Activated CD4-positive, alpha-beta memory T cell treated with anti-CD3 and anti-CD28 coated beads for 36 hours (primary cell): ENCODE measurements around the gene PCARE. TPM values are rescaled to one million over a fixed set of nuclear protein-coding genes. Genes with fewer than 3 reads are reported as not detected.

Experiments used
- CTCF ChIA-PET: fragments of 350-600 bp; sonication (Branson Sonifier 250); formaldehyde crosslinking; loops from one replicate; lab custom pipeline; 2021; ENCODE audit warnings: antibody characterized with exemption, inconsistent platforms; lab: Charles Lee
- POLR2A ChIA-PET: fragments of 350-600 bp; sonication (Branson Sonifier 250); formaldehyde crosslinking; loops from one replicate; lab custom pipeline; 2021; ENCODE audit warnings: antibody characterized with exemption; lab: Charles Lee
- DNase-seq: peaks from one replicate; pipeline ENCODE4 v3.0.0-alpha.2; 2020
- H3K27ac Mint-ChIP-seq: one replicate; pipeline ENCODE4 v1.8.0; 2021; ENCODE audit warnings: mixed read lengths
- H3K27me3 Mint-ChIP-seq: one replicate; pipeline ENCODE4 v1.8.0; 2021; ENCODE audit warnings: mixed read lengths
- H3K36me3 Mint-ChIP-seq: one replicate; pipeline ENCODE4 v1.8.0; 2021; ENCODE audit warnings: mixed read lengths
- H3K4me1 Mint-ChIP-seq: one replicate; pipeline ENCODE4 v1.8.0; 2021; ENCODE audit warnings: low read depth, mixed read lengths
- H3K4me3 Mint-ChIP-seq: one replicate; pipeline ENCODE4 v1.8.0; 2021; ENCODE audit warnings: mild to moderate bottlenecking, mixed read lengths
- H3K9me3 Mint-ChIP-seq: one replicate; pipeline ENCODE4 v1.8.0; 2021; ENCODE audit warnings: mixed read lengths
- intact Hi-C: fragments of 100-400 bp; cut with micrococcal nuclease; formaldehyde crosslinking; loops from one replicate; pipeline ENCODE4 v1.15.1; 2023
- total RNA-seq, 2 experiments: library from RNA; stranded (reverse); gene quantifications; one replicate each; pipeline ENCODE4 v1.2.3, GENCODE V29; 2021

The PCARE gene
- total RNA-seq, 2 experiments from 2014 or later = not detected

DNA sequence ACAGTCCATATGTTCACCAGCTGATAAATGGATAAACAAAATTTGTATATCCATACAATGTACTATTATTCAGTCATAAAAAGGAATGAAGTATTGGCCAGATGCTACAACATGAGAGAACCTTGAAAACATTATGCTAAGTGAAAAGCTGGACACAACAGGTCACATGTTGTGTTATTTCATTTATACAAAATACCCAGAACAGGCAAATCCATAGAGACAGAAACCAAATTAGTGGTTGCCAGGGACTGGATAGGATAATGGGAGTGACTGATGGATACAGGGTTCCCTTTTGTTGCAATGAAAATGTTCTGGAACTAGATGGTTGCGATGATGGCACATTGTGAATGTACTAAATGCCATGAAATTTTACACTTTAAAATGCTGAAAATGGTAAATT is 10.2 kb upstream of the PCARE start:
- Mint-ChIP-seq H3K4me3 (no peak overlapping the region), H3K9me3 (peaks cover 7% of the 10 kb centered on the region), H3K27ac (no peak overlapping the region), H3K27me3 (peaks cover 3% of the 10 kb centered on the region), H3K4me1 (no peaks in the 10 kb centered on the region), H3K36me3 (peaks cover 2% of the 10 kb centered on the region)
- intact Hi-C loops = no loop called here
- no peak for DNase-seq
- ChIA-PET CTCF (no interaction called here), POLR2A (no interaction called here)

DNA sequence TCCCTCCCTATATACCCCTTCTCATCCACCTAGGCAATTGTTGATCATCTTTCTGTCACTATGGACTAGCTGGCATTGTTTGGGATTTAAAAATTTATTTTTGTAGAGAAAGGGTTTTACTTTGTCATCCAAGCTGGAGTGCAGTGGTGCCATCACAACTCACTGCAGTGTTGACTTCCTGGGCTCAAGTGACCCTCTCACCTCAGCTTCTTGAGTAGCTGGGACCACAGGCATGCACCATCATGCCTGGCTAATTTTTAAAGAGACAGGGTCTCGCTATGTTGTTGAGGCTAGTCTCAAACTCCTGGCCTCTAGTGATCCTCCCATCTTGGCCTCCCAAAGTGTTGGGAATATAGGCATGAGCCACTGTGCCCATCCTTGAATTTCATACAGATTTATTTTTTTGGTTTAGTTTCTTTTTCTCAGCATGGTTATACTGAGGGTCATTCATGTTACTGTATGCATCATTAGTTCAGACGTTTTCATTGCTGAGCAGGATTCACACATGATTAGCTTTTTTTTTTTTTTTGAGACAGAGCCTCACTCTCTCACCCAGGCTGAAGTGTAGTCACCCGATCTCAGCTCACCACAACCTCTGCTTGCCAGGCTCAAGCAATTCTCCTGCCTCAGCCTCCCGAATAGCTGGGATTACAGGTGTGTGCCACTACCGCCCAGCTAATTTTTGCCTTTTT is 8.6 kb upstream of the PCARE start:
- Mint-ChIP-seq H3K4me3 (no peak overlapping the region), H3K4me1 (no peaks in the 10 kb centered on the region), H3K27ac (no peak overlapping the region), H3K36me3 (peaks cover 2% of the 10 kb centered on the region), H3K27me3 (peaks cover under 1% of the 10 kb centered on the region), H3K9me3 (peaks cover 11% of the 10 kb centered on the region)
- intact Hi-C loops = no loop called here
- ChIA-PET CTCF (interaction anchor here (0.7 kb wide), 1 partner anchor 1348 kb away, joined by 5 read pairs; no protein-coding TSS in a partner anchor), POLR2A (no interaction called here)
- DNase-seq = no peak

DNA sequence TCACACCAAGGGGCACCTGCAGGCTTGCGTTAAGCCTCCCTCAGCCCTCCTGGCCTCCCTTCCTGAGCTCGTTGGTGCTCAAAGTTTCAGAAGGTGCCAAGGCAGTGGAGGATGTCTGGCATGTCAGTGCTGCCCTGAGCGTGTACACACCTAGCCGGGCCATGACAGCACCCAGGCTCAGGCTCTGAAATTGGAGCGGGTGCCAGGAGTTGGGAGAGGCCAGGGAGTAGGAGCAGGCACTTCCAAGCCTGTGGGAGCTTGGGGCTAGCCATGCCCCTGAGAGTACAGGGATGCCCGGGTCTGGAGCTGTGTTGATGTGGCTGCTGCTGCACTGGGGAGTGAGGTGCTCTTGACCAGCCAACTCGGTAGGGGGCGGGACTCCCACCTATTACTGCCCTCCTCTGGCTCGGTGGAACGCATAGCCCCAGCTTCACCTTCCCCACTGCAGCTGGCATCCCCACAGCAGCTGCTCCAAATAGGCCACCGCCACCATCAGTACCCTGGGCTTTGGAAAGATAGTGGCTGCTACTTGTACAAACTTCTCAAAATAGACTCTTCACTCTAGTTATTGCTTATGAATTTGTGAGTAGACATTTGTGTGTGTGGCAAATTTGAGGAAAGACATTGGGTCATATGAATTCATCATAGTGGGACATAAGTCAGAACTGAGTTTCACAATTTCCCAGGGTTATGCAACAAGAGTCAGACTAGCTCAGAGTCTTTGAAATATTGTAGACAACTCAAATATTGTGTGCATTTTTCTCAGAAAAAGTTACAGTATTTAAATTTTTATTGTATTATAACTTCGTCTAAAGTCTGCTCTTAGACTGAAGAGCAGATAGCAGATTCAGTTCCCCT is 6.8 kb upstream of the PCARE start:
- CTCF ChIA-PET = no interaction called here
- peaks cover 16% of the 10 kb centered on the region for H3K9me3 Mint-ChIP-seq
- no peak overlapping the region for H3K4me3 Mint-ChIP-seq
- intact Hi-C loops = no loop called here
- no peaks in the 10 kb centered on the region for H3K27me3 Mint-ChIP-seq
- POLR2A ChIA-PET = no interaction called here
- DNase-seq = no peak
- no peaks in the 10 kb centered on the region for H3K4me1 Mint-ChIP-seq
- H3K27ac Mint-ChIP-seq = no peak overlapping the region
- H3K36me3 Mint-ChIP-seq = peaks cover 2% of the 10 kb centered on the region

DNA sequence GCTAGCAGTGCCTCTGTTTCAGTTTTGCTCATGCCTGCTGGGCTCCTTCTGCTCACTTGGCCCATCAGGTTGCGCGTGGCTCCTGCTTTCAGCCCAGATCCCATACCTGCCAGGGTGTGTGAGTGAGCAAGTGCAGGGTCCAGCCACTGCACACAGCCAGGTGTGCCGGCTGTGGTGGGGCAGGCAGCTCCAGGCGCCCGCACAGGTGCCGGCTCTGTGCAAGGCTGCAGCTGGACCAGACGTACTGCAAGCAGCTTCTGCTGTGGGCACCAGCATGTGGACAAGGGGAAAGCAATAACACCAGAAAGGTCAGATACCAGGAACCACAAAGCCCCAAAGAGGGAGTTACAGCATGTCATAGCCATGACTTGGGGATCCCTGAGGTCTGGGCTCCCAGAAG is 5.6 kb upstream of the PCARE start:
- ChIA-PET POLR2A (no interaction called here), CTCF (no interaction called here)
- Mint-ChIP-seq H3K4me1 (no peaks in the 10 kb centered on the region), H3K4me3 (no peak overlapping the region), H3K27me3 (no peaks in the 10 kb centered on the region), H3K27ac (no peak overlapping the region), H3K36me3 (peaks cover 2% of the 10 kb centered on the region), H3K9me3 (peaks cover 16% of the 10 kb centered on the region)
- intact Hi-C loops = no loop called here
- DNase-seq = no peak

DNA sequence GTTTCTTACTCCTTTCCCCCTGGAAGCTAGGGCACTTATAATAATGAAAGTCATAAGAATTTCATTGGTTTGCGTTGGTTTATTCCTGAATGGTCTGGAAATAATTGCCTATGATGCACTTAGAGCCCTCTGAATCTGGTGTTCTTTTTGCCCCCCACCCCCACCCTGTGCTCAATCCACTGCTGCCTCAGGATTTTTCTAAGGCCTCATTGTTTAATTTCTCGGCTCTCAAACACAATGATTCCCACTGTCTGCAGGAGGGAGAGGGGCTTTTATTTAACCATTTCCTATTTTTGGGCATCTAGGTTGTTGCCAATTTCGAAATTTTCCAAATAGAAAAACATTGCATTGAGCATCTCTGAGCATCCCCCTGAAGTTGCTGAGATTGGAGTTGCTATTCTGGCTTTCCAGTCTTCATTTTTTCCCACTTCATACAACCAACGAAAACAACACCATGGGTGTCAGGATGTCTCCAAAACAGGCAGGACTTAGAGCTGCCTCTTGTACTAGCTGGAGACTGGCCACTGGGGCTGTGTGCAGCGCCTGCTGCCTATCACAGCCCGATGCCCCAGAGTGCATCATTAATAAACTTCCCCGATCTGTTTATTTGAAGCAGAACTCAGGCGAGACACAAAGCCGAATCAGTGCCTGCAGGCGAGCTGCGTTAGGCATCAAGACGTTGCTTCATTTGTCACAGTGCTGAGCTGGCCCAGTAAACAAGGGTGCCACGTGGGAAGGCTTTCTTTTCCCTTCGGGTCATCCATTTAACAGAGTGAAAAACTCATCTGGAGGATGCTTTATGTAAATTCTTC is 1.8 kb upstream of the PCARE start:
- H3K27me3 Mint-ChIP-seq = no peaks in the 10 kb centered on the region
- CTCF ChIA-PET = no interaction called here
- H3K27ac Mint-ChIP-seq = no peak overlapping the region
- no peak overlapping the region for H3K4me3 Mint-ChIP-seq
- H3K36me3 Mint-ChIP-seq = no peaks in the 10 kb centered on the region
- POLR2A ChIA-PET = no interaction called here
- peaks cover 16% of the 10 kb centered on the region for H3K9me3 Mint-ChIP-seq
- no peak for DNase-seq
- intact Hi-C loops = no loop called here
- H3K4me1 Mint-ChIP-seq = no peaks in the 10 kb centered on the region

DNA sequence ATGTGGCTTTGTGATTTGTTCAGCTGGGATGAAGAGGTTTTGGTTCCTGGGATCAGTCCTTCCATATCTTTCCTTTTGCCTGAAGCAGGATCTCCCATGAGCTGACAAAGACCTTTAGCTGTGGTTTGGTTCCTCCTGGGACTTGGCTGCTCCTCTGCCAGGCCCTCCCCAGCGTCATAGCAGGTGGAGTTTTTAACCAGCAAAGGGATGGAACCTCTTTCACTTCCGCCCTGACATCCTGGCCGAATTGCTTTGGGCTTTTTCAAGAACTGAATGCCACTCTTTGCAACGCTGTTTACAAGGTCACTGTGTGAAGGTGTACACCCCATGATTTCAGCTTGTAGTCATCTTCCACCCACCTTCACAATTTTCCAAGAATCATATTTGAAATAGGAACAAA is 390 bp downstream of the PCARE start:
- intact Hi-C loops = no loop called here
- no peaks in the 10 kb centered on the region for H3K4me1 Mint-ChIP-seq
- no peak overlapping the region for H3K27ac Mint-ChIP-seq
- no peaks in the 10 kb centered on the region for H3K27me3 Mint-ChIP-seq
- peaks cover 4% of the 10 kb centered on the region for H3K9me3 Mint-ChIP-seq
- no peaks in the 10 kb centered on the region for H3K36me3 Mint-ChIP-seq
- CTCF ChIA-PET = no interaction called here
- no peak for DNase-seq
- POLR2A ChIA-PET = no interaction called here
- no peak overlapping the region for H3K4me3 Mint-ChIP-seq

DNA sequence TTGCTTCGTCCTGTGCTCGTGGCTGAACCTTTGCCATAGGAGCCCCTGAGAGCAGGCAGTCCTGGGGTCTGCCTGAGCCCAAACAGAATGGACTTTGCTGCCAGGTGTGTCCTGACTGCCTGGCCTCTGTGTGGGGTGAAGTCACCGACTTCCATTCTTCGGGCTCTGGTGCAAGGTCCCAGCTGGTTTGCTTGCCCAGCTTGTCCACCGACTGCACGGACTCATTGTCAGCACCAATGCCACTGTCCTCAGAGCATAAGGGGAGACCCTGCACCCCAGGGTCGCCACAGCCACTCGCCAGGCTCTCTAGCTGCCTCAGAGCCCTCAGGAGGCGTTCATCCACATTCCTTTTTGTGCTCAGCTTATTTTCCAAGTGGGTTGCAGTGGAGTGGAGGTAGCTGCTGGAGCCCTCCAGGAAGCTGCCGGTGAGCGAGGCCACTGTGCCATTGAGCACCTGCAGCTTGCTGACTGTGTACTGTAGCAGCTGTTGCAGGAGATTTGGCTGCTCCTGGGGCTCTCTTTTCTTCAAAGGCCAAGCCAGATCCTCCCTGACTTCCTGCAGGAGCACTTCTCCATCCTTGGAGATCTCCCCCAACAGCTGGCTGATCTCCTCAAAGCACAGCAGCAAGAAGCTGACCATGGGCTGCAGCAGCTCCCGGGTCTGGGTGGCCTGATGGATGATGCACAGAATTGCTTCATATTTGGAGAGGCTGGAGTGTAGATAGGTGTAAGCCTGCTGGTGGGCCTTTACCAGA is 1.2 kb downstream of the PCARE start:
- Mint-ChIP-seq H3K4me1 (no peaks in the 10 kb centered on the region), H3K27me3 (no peaks in the 10 kb centered on the region), H3K36me3 (no peaks in the 10 kb centered on the region), H3K27ac (no peak overlapping the region), H3K4me3 (no peak overlapping the region), H3K9me3 (peaks cover 4% of the 10 kb centered on the region)
- intact Hi-C loops = no loop called here
- DNase-seq = no peak
- POLR2A ChIA-PET = no interaction called here
- CTCF ChIA-PET = no interaction called here

DNA sequence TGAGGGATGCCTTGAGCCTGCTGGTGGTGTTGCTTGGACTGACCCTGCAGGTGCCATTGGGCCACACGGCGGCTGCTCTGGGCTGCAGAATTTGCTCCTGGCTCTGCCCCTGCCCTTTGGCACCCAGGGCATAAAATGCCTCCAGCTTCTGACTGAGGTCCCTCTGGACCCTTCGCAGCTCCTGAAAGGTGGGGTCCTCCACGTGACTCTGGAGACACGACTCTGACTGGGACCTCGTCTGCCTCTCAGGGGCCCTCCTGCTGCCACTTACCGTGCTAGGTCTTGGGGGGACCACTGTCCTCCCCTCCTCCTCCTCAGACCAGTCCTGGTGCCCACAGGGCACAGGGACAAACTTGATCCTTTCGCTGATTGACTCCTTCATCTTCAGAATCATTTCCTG is 2.1 kb downstream of the PCARE start:
- POLR2A ChIA-PET = no interaction called here
- no peaks in the 10 kb centered on the region for H3K9me3 Mint-ChIP-seq
- H3K4me1 Mint-ChIP-seq = no peaks in the 10 kb centered on the region
- DNase-seq = no peak
- no peak overlapping the region for H3K4me3 Mint-ChIP-seq
- no peaks in the 10 kb centered on the region for H3K36me3 Mint-ChIP-seq
- H3K27ac Mint-ChIP-seq = no peak overlapping the region
- intact Hi-C loops = no loop called here
- CTCF ChIA-PET = no interaction called here
- no peaks in the 10 kb centered on the region for H3K27me3 Mint-ChIP-seq

DNA sequence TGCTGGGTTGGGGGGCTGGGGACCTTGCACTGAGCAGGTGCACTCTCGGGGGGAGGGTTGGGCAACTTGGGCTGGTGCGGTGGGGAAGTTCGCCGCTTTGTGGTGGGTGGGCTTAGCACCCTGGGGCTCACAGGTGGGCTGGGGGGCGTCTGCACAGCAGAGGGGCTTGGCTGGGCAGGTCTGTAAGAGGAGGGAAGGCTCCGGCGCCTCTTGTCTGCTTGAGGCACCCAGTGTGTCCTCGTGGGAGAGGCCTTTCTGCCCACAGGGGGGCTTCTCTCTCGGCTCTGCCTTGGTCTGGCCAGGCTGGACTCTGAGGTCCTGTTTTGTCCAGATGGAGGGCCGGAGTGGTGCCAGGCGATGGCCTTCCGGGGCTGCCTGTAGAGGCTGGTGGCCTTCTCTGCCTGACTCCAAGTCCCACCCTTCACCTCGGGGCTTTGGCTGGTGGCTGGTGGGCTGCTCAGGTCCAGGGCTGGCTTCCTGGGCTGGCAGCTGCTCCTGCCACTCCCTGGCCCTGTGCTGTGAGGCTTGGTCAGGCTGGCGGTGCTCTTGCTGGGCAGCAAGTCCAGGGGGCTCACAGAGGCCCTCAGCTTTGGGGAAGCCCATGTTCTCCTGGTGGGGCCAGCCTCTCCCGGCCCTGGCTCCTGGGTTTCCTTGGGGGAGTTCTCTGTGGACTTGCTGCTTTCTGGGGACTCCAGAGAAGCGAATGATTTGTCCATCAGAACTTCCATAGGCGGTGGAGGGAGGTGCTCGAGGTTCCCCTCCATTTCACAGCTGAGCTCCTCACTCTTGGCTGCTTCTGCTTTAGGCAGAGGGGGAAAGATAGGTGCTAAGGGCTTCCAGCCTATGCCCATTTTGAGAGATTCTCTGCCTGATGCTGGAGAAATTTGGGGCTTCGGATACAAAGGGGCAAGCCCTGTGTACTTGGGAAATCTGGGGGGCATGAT is 3.0 kb downstream of the PCARE start:
- intact Hi-C loops = no loop called here
- ChIA-PET CTCF (no interaction called here), POLR2A (no interaction called here)
- Mint-ChIP-seq H3K9me3 (no peaks in the 10 kb centered on the region), H3K27ac (no peak overlapping the region), H3K4me1 (no peaks in the 10 kb centered on the region), H3K36me3 (no peaks in the 10 kb centered on the region), H3K4me3 (no peak overlapping the region), H3K27me3 (no peaks in the 10 kb centered on the region)
- no peak for DNase-seq

DNA sequence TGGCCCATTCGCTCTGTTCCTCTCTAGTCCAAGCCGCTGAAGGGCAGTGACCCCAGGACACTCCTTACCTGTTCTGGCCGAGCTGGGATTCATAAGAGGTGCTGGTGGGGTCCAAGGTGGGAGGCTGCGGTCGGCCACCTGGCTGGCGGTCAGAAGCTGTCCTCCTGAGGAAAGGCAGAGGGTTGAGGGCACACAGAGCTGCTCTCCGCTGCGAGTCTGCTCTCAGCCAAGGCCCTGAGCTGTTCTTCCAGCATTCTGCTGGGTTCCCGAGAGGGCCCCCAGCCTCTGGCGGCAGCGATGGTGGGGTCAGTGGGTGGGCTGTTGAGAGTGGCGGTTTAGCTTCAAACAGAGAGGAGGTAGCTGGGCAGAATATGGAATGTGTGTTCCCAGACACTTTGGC is 3.8 kb downstream of the PCARE start:
- CTCF ChIA-PET = no interaction called here
- Mint-ChIP-seq H3K27me3 (no peaks in the 10 kb centered on the region), H3K4me1 (no peaks in the 10 kb centered on the region), H3K9me3 (no peaks in the 10 kb centered on the region), H3K36me3 (no peaks in the 10 kb centered on the region), H3K4me3 (no peak overlapping the region), H3K27ac (no peak overlapping the region)
- POLR2A ChIA-PET = no interaction called here
- DNase-seq = no peak
- intact Hi-C loops = no loop called here

DNA sequence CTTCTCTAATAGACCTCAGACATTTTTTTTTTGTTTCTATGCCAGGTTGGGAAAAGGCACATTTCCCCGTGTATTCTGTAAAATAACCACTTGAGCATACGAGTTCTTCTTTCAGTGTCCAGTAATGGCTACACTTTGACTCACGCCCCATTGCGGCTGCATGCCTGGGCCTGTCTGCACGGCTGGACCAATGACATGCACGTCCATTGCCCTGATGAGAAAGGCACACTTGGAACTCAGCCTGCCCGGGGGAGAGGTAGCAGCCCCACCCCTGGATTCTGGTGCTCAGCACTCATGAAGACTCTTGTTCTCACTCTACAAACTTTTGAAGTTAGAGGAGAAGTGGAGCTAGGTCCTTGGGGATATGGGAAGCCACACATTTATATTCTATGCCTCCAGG is 5.8 kb downstream of the PCARE start:
- H3K4me3 Mint-ChIP-seq = no peak overlapping the region
- H3K27ac Mint-ChIP-seq = no peak overlapping the region
- H3K36me3 Mint-ChIP-seq = no peaks in the 10 kb centered on the region
- ChIA-PET POLR2A (no interaction called here), CTCF (no interaction called here)
- no peaks in the 10 kb centered on the region for H3K27me3 Mint-ChIP-seq
- DNase-seq = no peak
- no peaks in the 10 kb centered on the region for H3K4me1 Mint-ChIP-seq
- no peaks in the 10 kb centered on the region for H3K9me3 Mint-ChIP-seq
- intact Hi-C loops = no loop called here
